Fibroblast of mammary gland (primary cell): Measurements from ENCODE around the gene PSTPIP1.
A peak's percentile ranks its signal among the peaks of the same experiment; 100 is the strongest.

ENCODE experiments used
- DNase-seq: peaks from one replicate; pipeline ENCODE4 v3.0.0-alpha.2; 2010; ENCODE audit warnings: low read depth
- H3K4me3 ChIP-seq: 2 replicates; pipeline ENCODE4 v1.5.1; 2011; ENCODE audit warnings: low read depth, mild to moderate bottlenecking, low read length, moderate library complexity; ENCODE audit not compliant: control insufficient read depth
- CTCF ChIP-seq: conservative IDR thresholded peaks from 2 replicates; pipeline ENCODE4 v1.5.1; 2011; ENCODE audit warnings: low read depth, low read length, inconsistent platforms; ENCODE audit not compliant: control insufficient read depth, insufficient read depth

The PSTPIP1 gene

GRCh38 chr15:77070495-77071304 is 75.8 kb downstream of the PSTPIP1 start, which contains the start of gene TSPAN3:
TSS of gene TSPAN3 (minus strand) at chr15:77071109. CDS start at chr15:77070954, 155 bp downstream.
- DNase-seq = peak; percentile 88
- TF ChIP-seq CTCF = no peak
- peak within 1 kb of the TSS; percentile 73 for H3K4me3 ChIP-seq

- TF ChIP-seq CTCF = no peak
- H3K4me3 ChIP-seq = no peak overlapping the region
- peak; percentile 48 for DNase-seq
Measured at GRCh38 chr15:77071305-77072223, 76.6 kb downstream of the PSTPIP1 start.

GRCh38 chr15:77074350-77074749 is 79.4 kb downstream of the PSTPIP1 start:
- TF ChIP-seq CTCF = no peak

GRCh38 chr15:77075528-77075927 is 80.6 kb downstream of the PSTPIP1 start:
- TF ChIP-seq CTCF = no peak
- no peak for DNase-seq
- H3K4me3 ChIP-seq = no peak overlapping the region

More at GRCh38 chr15:77074350-77074749, 79.4 kb downstream of the PSTPIP1 start:
- H3K4me3 ChIP-seq = no peak overlapping the region
- DNase-seq = no peak

- DNase-seq = no peak
- H3K4me3 ChIP-seq = no peak overlapping the region
- no peak for TF ChIP-seq CTCF
Measured at GRCh38 chr15:77076323-77076915, 81.5 kb downstream of the PSTPIP1 start.

- no peak overlapping the region for H3K4me3 ChIP-seq
- TF ChIP-seq CTCF = no peak
- DNase-seq = no peak
Measured at GRCh38 chr15:77081971-77082370, 87.0 kb downstream of the PSTPIP1 start.
